Measurements from ENCODE around the gene GPC5. TPM values are rescaled to one million over a fixed set of nuclear protein-coding genes. Genes with fewer than 3 reads are reported as not detected.

The GPC5 gene
- total RNA-seq, 2 donors from 2014 or later: 0.83 to 1.3 TPM

GRCh38 chr13:91744284-91744683, 345.9 kb downstream of the GPC5 start:
- H3K4me1 ChIP-seq: no peaks in the 10 kb centered on the region
- H3K4me3 ChIP-seq: no peak overlapping the region
- DNase-seq (ENCODE audit: low spot score): no peak
- peak overlapping the region in 1 of 2 donors; percentile 27 for H3K27ac ChIP-seq
- no peak for TF ChIP-seq CTCF (IDR thresholded peaks at IDR 0.05)
- peaks cover 0 to 4% of the 10 kb centered on the region in 2 donors for H3K9me3 ChIP-seq
- no peaks in the 10 kb centered on the region for H3K27me3 ChIP-seq
- H3K36me3 ChIP-seq: no peaks in the 10 kb centered on the region

GRCh38 chr13:91745967-91746366, 347.5 kb downstream of the GPC5 start:
- Histone ChIP-seq H3K4me1 (no peaks in the 10 kb centered on the region), H3K36me3 (no peaks in the 10 kb centered on the region), H3K9me3 (no peaks in the 10 kb centered on the region), H3K4me3 (no peak overlapping the region), H3K27ac (no peak overlapping the region), H3K27me3 (no peaks in the 10 kb centered on the region)
- no peak for DNase-seq (ENCODE audit: low spot score)
- TF ChIP-seq CTCF (IDR thresholded peaks at IDR 0.05): no peak

- DNase-seq (ENCODE audit: low spot score): no peak
- Histone ChIP-seq H3K9me3 (no peaks in the 10 kb centered on the region), H3K36me3 (no peaks in the 10 kb centered on the region), H3K4me3 (no peak overlapping the region), H3K27me3 (no peaks in the 10 kb centered on the region), H3K27ac (no peak overlapping the region), H3K4me1 (no peaks in the 10 kb centered on the region)
- no peak for TF ChIP-seq CTCF (IDR thresholded peaks at IDR 0.05)
Measured at GRCh38 chr13:91747186-91747585, 348.8 kb downstream of the GPC5 start.

GRCh38 chr13:91748416-91749089, 350.1 kb downstream of the GPC5 start:
- no peak for TF ChIP-seq CTCF (IDR thresholded peaks at IDR 0.05)
- Histone ChIP-seq H3K27me3 (no peaks in the 10 kb centered on the region), H3K36me3 (no peaks in the 10 kb centered on the region), H3K4me1 (no peaks in the 10 kb centered on the region), H3K9me3 (no peaks in the 10 kb centered on the region), H3K4me3 (no peak overlapping the region), H3K27ac (no peak overlapping the region)
- DNase-seq (ENCODE audit: low spot score): no peak

- no peaks in the 10 kb centered on the region for H3K4me1 ChIP-seq
- DNase-seq (ENCODE audit: low spot score): no peak
- H3K36me3 ChIP-seq: no peaks in the 10 kb centered on the region
- no peak overlapping the region for H3K4me3 ChIP-seq
- no peak overlapping the region for H3K27ac ChIP-seq
- no peaks in the 10 kb centered on the region for H3K9me3 ChIP-seq
- H3K27me3 ChIP-seq: no peaks in the 10 kb centered on the region
- no peak for TF ChIP-seq CTCF (IDR thresholded peaks at IDR 0.05)
Measured at GRCh38 chr13:91758724-91759123, 360.3 kb downstream of the GPC5 start.

GRCh38 chr13:91762957-91763356, 364.5 kb downstream of the GPC5 start:
- H3K9me3 ChIP-seq: no peaks in the 10 kb centered on the region
- no peak overlapping the region for H3K27ac ChIP-seq
- no peaks in the 10 kb centered on the region for H3K4me1 ChIP-seq
- no peaks in the 10 kb centered on the region for H3K36me3 ChIP-seq
- H3K27me3 ChIP-seq: no peaks in the 10 kb centered on the region
- DNase-seq (ENCODE audit: low spot score): no peak
- no peak overlapping the region for H3K4me3 ChIP-seq
- TF ChIP-seq CTCF (IDR thresholded peaks at IDR 0.05): no peak

Measured in right atrium auricular region (tissue), 2 donors.